GM23338 (cell line): ENCODE results near the gene RUNX1.

Source experiments
- CREB1 ChIP-seq: fragments of 250-450 bp; sonication (Bioruptor Pico); IDR thresholded peaks from 2 replicates; pipeline ENCODE4 v1.5.0; 2020; ENCODE audit warnings: low read depth, mild to moderate bottlenecking, moderate library complexity
- EZH2 ChIP-seq: fragments of 200-600 bp; sonication (generic); IDR thresholded peaks from one replicate; pipeline ENCODE4 v1.8.0; 2017; ENCODE audit warnings: antibody characterized with exemption, mild to moderate bottlenecking, low read depth; ENCODE audit not compliant: unreplicated experiment
- EZH2phosphoT487 ChIP-seq: fragments of 200-600 bp; sonication (generic); IDR thresholded peaks from one replicate; pipeline ENCODE4 v1.8.1; 2018; ENCODE audit warnings: antibody characterized with exemption; ENCODE audit not compliant: unreplicated experiment
- JUNB ChIP-seq: IDR thresholded peaks from one replicate; pipeline ENCODE4 v1.6.1; 2016; ENCODE audit warnings: antibody characterized with exemption; ENCODE audit not compliant: unreplicated experiment
- POLR2AphosphoS5 ChIP-seq: IDR thresholded peaks from 2 replicates; pipeline ENCODE4 v1.6.1; 2016; ENCODE audit warnings: antibody characterized with exemption, low read depth
- REST ChIP-seq: IDR thresholded peaks from one replicate; pipeline ENCODE4 v1.6.1; 2018; ENCODE audit warnings: antibody characterized with exemption; ENCODE audit not compliant: unreplicated experiment
- ZNF114 ChIP-seq: fragments of 250-450 bp; sonication (Bioruptor Pico); IDR thresholded peaks from 2 replicates; pipeline ENCODE4 v1.5.0; 2020; ENCODE audit warnings: mild to moderate bottlenecking, moderate library complexity
- TF ChIP-seq, protein P1 (sequence below), 2 experiments: fragments of 200-600 bp in 1 of 2; sonication (generic) in 1 of 2; conservative IDR thresholded peaks; 2 replicates each; pipeline versions ENCODE4 v1.5.1 to v1.6.1; 2016 to 2017; ENCODE audit warnings: antibody characterized with exemption in 2 of 2, low read depth in 2 of 2, mild to moderate bottlenecking in 2 of 2, moderate library complexity in 1 of 2

GRCh38 chr21:34846601-34847112 lies 202.4 kb downstream of the RUNX1 start:
- TF ChIP-seq CREB1 (CRISPR knock-in tag) (no peak), EZH2 (no peak), JUNB (no peak), REST (no peak), EZH2phosphoT487 (no peak), ZNF114 (CRISPR knock-in tag) (no peak), POLR2AphosphoS5 (no peak)
- TF ChIP-seq, protein P1, sequence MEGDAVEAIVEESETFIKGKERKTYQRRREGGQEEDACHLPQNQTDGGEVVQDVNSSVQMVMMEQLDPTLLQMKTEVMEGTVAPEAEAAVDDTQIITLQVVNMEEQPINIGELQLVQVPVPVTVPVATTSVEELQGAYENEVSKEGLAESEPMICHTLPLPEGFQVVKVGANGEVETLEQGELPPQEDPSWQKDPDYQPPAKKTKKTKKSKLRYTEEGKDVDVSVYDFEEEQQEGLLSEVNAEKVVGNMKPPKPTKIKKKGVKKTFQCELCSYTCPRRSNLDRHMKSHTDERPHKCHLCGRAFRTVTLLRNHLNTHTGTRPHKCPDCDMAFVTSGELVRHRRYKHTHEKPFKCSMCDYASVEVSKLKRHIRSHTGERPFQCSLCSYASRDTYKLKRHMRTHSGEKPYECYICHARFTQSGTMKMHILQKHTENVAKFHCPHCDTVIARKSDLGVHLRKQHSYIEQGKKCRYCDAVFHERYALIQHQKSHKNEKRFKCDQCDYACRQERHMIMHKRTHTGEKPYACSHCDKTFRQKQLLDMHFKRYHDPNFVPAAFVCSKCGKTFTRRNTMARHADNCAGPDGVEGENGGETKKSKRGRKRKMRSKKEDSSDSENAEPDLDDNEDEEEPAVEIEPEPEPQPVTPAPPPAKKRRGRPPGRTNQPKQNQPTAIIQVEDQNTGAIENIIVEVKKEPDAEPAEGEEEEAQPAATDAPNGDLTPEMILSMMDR (conservative IDR thresholded peaks at IDR 0.05; ENCODE audit: low read depth in 2 of 2) = no peak
